Large intestine (tissue), 12 donors: ENCODE results near the gene SLC25A14. TPM values are rescaled to one million over a fixed set of nuclear protein-coding genes. Genes with fewer than 3 reads are reported as not detected.

Source experiments
- DNase-seq, 2 donors: peaks; one replicate each; pipeline versions ENCODE4 v3.0.0 to v3.0.0-alpha.2; 2013
- H3K27ac ChIP-seq: one replicate; pipeline ENCODE4 v1.5.1; 2013; ENCODE audit warnings: low read length
- H3K27me3 ChIP-seq: 2 replicates; pipeline ENCODE4 v1.6.1; 2013; ENCODE audit warnings: low read length; ENCODE audit not compliant: control insufficient read depth, insufficient read depth
- H3K36me3 ChIP-seq: 2 replicates; pipeline ENCODE4 v1.6.1; 2013; ENCODE audit warnings: low read length; ENCODE audit not compliant: control insufficient read depth, insufficient read depth
- H3K4me1 ChIP-seq: one replicate; pipeline ENCODE4 v1.6.1; 2013; ENCODE audit warnings: low read length; ENCODE audit not compliant: control insufficient read depth, insufficient read depth
- H3K4me3 ChIP-seq: one replicate; pipeline ENCODE4 v1.5.1; 2013; ENCODE audit warnings: low read length
- H3K9me3 ChIP-seq: one replicate; pipeline ENCODE4 v1.6.1; 2013; ENCODE audit warnings: mild to moderate bottlenecking, low read depth, low read length, moderate library complexity; ENCODE audit not compliant: control insufficient read depth
- WGBS: methylation state at CpG from one replicate; pipeline ENCODE4 v1.1.5; 2013; ENCODE audit warnings: low lambda C conversion rate; ENCODE audit not compliant: insufficient coverage; 5-methylcytosine and 5-hydroxymethylcytosine counted together
- long read RNA-seq, 11 donors: transcript quantifications; one replicate each; lab custom pipeline, GENCODE V29; 2026
- polyA plus RNA-seq: library from polyadenylated mRNA; unstranded; fragments of 120-200 nt; gene quantifications from one replicate; pipeline ENCODE4 v1.2.1, GENCODE V29; 2013

SLC25A14 gene, protein sequence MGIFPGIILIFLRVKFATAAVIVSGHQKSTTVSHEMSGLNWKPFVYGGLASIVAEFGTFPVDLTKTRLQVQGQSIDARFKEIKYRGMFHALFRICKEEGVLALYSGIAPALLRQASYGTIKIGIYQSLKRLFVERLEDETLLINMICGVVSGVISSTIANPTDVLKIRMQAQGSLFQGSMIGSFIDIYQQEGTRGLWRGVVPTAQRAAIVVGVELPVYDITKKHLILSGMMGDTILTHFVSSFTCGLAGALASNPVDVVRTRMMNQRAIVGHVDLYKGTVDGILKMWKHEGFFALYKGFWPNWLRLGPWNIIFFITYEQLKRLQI
- polyA plus RNA-seq, result 22.2 TPM
- long read RNA-seq, donor 1, partial matches to known transcripts, result 0 of 2 reads
- long read RNA-seq, donor 1, other reads (novel, unspliced or antisense), result 0 of 2 reads
- long read RNA-seq, donor 2, partial matches to known transcripts, result 0 of 2 reads
- long read RNA-seq, donor 2, other reads (novel, unspliced or antisense), result 0 of 2 reads
- long read RNA-seq, donor 3, partial matches to known transcripts, result 0 of 1 reads
- long read RNA-seq, donor 3, other reads (novel, unspliced or antisense), result 0 of 1 reads
- long read RNA-seq, donor 4, result 0 reads
- long read RNA-seq, donor 5, partial matches to known transcripts, result 0 of 1 reads
- long read RNA-seq, donor 5, other reads (novel, unspliced or antisense), result 0 of 1 reads
- long read RNA-seq, donor 6, partial matches to known transcripts, result 0 of 4 reads
- long read RNA-seq, donor 6, other reads (novel, unspliced or antisense), result 0 of 4 reads
- long read RNA-seq, donor 7, partial matches to known transcripts, result 0 of 2 reads
- long read RNA-seq, donor 7, other reads (novel, unspliced or antisense), result 0 of 2 reads
- long read RNA-seq, donor 8, partial matches to known transcripts, result 0 of 4 reads
- long read RNA-seq, donor 8, other reads (novel, unspliced or antisense), result 0 of 4 reads
- long read RNA-seq, donor 9, partial matches to known transcripts, result 0 of 2 reads
- long read RNA-seq, donor 9, other reads (novel, unspliced or antisense), result 0 of 2 reads
- long read RNA-seq, donor 10, partial matches to known transcripts, result 0 of 2 reads
- long read RNA-seq, donor 10, other reads (novel, unspliced or antisense), result 0 of 2 reads
- long read RNA-seq, donor 11, partial matches to known transcripts, result 0 of 4 reads
- long read RNA-seq, donor 11, other reads (novel, unspliced or antisense), result 0 of 4 reads

DNA sequence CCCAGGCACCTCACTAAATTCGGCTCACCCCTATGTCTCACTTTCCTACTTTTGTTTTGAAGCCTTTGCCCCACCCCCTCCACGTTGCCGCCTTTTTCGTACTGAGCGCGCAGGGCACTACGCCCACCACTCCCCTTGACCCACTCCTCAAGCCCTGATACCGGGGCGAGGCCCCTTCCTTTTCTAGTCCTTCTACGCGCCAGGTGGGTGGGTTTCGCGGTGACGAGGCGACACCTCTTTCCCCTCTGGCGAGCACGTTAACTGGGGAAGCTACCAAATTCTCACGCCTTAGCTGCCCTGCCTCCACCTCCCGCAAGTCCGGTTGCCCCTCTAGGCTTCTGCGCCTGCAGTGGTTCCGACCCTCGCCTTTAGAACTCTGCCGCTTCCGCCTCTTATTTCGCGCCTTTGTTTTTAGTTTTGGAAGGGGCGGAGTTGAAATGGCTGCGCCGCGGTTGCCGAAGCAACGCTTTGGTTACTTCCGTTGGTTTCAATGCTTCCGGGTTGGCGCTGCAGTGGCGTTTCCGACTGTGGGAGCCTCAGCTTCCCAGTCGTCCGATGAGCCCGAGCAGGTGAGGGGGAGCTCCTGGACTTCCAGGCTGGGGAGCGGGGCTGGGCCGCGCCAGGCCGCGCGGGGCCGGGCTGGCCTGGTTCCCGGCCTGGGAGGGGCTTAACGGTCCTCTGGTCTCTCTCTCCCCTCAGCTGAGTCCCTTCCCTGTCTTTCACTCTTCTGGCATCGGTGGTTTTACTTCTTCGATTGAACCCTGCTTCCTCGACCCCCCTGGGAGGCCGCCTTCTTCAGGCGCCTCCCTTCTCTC, at the start of gene SLC25A14:
Gene SLC25A14, plus strand, starts transcription at position 512 of the 815 bp plus-strand sequence. CDS start 360 bp downstream, outside the sequence.
- DNase-seq, result peak; percentile 68 to 77
- peak within 1 kb of the TSS; percentile 45 for H3K27ac ChIP-seq

DNA sequence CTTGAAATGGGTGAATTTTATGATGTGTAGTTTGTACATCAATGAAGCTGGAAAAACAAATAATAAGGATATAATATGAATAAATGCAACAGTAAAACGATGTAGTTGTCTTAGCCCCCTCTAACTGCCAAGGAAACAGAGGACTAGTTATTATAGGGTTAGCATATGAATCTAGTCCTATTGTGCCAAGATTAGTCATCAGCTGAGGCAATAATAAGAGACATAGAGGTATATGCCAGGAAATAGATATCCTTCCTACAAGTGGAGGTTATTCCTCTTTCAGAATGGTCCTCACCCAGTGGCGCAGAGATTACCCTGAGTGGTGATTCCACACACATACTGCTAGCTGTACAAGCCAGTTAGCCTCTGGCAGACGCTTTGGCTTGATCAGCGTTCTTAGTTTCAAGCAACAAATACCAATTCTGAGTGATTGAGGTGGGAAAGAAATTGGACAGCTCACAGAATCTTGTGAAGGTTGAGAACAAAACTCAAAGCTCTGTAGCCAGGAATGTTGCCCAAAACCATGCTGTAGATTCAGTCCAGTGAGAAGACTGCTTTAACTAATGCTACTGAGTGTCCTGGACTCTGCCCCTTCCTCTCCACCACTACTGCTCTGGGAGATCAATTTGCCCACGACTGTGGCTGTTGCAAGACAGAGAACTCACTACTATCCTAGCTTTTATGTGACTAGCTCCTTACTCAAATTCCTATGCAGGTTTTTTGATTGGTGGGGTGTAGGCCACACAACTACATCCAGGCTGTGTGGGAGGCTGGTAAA, 44.0 kb upstream of the SLC25A14 start:
- no peaks in the 10 kb centered on the region for H3K9me3 ChIP-seq
- peak overlapping the region; percentile 42 for H3K27ac ChIP-seq
- peak in 1 of 2 donors; percentile 32 for DNase-seq
- WGBS, result no CpG with 5 or more reads among the region's 5 CpGs
- H3K27me3 ChIP-seq, result no peaks in the 10 kb centered on the region
- H3K36me3 ChIP-seq, result no peaks in the 10 kb centered on the region
- H3K4me3 ChIP-seq, result no peak overlapping the region
- peaks cover 16% of the 10 kb centered on the region for H3K4me1 ChIP-seq

More for the DNA sequence above, at the start of gene SLC25A14:
- peak within 1 kb of the TSS; percentile 61 for H3K4me3 ChIP-seq
- no CpG with 5 or more reads among the region's 55 CpGs for WGBS
- no peaks in the 10 kb centered on the region for H3K27me3 ChIP-seq
- H3K4me1 ChIP-seq, result no peaks in the 10 kb centered on the region
- H3K36me3 ChIP-seq, result no peaks in the 10 kb centered on the region
- H3K9me3 ChIP-seq, result no peaks in the 10 kb centered on the region

DNA sequence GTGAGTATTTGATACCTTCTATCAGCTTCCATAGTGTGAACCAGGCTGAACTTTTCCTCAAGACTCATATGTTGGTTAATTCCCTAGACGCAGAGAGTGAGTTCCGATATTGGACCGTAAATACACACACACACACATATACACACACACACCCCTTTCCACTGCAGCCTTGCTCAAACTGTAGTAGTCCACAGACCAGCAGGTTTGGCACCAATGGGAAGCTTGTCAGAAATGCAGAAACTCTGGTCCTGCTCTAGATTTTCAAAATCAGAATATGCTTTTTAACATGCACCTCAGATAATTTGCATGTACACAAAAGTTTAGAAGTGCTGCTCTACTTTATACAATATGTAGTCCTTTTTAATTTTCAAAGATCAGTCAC, 43.4 kb upstream of the SLC25A14 start:
- H3K36me3 ChIP-seq, result no peaks in the 10 kb centered on the region
- no peaks in the 10 kb centered on the region for H3K27me3 ChIP-seq
- H3K4me1 ChIP-seq, result peaks cover 16% of the 10 kb centered on the region
- WGBS, result no CpG with 5 or more reads among the region's 3 CpGs
- no peaks in the 10 kb centered on the region for H3K9me3 ChIP-seq
- H3K4me3 ChIP-seq, result no peak overlapping the region
- DNase-seq, result no peak
- H3K27ac ChIP-seq, result peak overlapping the region; percentile 42

DNA sequence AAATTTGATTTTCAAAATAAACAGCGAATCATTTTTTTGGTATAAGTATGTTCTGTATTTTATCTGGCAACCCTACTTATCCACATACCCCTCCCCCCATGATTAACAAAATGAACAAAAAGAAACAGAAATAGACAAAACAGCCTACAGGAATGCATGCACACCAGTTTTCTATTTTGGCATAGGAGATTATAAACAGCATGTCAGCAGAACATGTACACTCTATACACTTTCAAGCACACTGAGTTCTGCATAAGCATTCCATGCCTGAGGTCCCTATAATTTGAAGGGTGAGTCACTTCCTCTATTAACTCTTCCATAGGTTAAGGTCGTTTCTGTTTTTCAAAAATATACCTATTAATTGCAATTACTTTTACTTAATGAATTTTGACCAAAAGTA, 43.0 kb upstream of the SLC25A14 start:
- Histone ChIP-seq H3K4me1 (peaks cover 16% of the 10 kb centered on the region), H3K9me3 (no peaks in the 10 kb centered on the region), H3K36me3 (no peaks in the 10 kb centered on the region), H3K27ac (peak overlapping the region; percentile 31), H3K4me3 (no peak overlapping the region), H3K27me3 (no peaks in the 10 kb centered on the region)
- WGBS, result no CpG with 5 or more reads among the region's 2 CpGs
- DNase-seq, result peak in 1 of 2 donors; percentile 12

DNA sequence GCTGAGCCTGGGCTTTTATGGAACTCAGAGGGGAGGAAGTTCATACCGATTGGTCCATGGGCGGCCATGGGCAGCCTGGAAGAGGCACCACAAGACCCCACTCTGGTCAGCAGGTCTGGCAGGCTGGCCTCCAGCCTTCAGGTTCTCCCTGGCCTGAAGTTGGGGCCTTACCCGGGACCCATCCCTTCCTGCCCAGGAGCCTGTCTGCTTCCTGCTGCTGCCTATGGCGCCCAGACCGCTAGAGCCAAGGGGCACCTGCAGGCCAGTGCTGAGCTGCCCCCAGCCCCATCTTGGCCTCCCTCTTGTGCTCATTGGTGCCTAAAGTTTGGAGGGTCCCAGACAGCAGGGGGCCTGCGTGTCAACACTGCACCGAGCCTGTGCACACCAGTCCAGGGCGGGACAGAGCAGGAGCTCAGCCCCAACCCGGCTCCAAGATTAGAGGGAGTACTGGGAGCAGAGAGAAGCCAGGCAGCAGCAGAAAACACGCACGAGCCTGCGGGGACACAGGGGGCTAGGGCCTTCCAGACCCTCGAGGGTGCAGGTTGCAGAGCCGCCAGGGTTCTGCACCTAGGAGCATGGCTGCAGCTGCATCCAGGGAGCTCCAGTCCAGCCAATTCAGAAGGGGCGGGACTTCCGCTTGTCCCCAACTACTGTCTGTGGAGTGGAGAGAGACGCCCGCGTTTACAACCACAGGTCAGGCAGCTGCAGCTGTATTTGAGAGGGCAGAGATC, 40.3 kb upstream of the SLC25A14 start:
- no peaks in the 10 kb centered on the region for H3K27me3 ChIP-seq
- no peak overlapping the region for H3K27ac ChIP-seq
- no peaks in the 10 kb centered on the region for H3K9me3 ChIP-seq
- peak in 1 of 2 donors; percentile 15 for DNase-seq
- H3K4me3 ChIP-seq, result no peak overlapping the region
- peaks cover 16% of the 10 kb centered on the region for H3K4me1 ChIP-seq
- H3K36me3 ChIP-seq, result no peaks in the 10 kb centered on the region
- no CpG with 5 or more reads among the region's 19 CpGs for WGBS

DNA sequence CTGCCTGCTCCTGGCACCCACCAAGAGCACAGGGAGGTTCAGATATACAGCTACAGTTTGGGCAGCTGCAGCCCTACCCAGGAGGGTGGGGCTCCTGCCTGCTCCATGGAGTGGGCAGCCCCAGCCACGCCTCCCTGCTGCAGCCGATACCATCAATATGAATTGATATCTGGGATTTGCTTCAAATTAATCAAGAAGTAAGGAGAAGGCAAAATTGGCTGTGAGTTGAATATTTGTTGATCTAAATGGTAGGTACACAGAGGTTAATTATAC, 39.8 kb upstream of the SLC25A14 start:
- Histone ChIP-seq H3K27me3 (no peaks in the 10 kb centered on the region), H3K27ac (no peak overlapping the region), H3K9me3 (no peaks in the 10 kb centered on the region), H3K4me1 (peaks cover 16% of the 10 kb centered on the region), H3K4me3 (no peak overlapping the region), H3K36me3 (no peaks in the 10 kb centered on the region)
- no CpG with 5 or more reads among the region's 2 CpGs for WGBS
- no peak for DNase-seq

DNA sequence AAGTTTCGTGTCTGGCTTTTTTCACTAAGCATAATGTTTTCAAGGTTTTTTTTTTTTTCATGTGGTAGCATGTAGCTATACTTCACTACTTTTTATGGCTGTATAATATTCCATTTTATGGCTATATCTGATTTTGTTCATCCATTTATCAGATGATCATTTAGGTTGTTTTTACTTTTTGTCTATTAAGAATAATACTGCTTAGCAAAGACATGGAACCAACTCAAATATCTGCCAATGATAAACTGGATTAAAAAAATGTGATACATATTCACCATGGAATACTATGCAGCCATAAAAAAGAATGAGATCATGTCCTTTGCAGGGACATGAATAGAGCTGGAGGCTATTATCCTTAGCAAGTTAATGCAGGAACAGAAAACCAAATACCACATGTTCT, 38.3 kb upstream of the SLC25A14 start:
- no peaks in the 10 kb centered on the region for H3K27me3 ChIP-seq
- no peak overlapping the region for H3K27ac ChIP-seq
- DNase-seq, result no peak
- no peaks in the 10 kb centered on the region for H3K9me3 ChIP-seq
- no peak overlapping the region for H3K4me3 ChIP-seq
- H3K36me3 ChIP-seq, result no peaks in the 10 kb centered on the region
- no CpG with 5 or more reads among the region's 1 CpG for WGBS
- H3K4me1 ChIP-seq, result peaks cover 7% of the 10 kb centered on the region

DNA sequence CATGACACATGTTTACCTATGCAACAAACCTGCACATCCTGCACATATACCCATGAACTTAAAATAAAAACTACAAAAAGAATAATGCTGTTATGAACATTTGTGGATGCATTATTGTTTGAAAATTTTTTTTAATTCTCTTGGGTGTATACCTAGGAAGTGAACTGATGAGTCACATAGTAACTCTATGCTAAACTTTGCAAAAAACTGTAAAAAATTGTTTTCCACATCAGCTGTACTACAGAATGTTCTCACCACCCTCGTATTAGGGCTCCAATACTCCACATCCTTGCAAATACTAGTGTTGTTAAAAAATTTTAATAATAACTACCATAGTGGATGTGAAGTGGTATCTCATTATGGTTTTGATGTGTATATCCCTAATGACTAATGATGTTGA, 37.7 kb upstream of the SLC25A14 start:
- no peaks in the 10 kb centered on the region for H3K9me3 ChIP-seq
- no peak overlapping the region for H3K4me3 ChIP-seq
- no peak for DNase-seq
- no peak overlapping the region for H3K27ac ChIP-seq
- peaks cover 3% of the 10 kb centered on the region for H3K4me1 ChIP-seq
- no peaks in the 10 kb centered on the region for H3K36me3 ChIP-seq
- no CpG with 5 or more reads among the region's 1 CpG for WGBS
- H3K27me3 ChIP-seq, result no peaks in the 10 kb centered on the region
